Kidney (tissue), 14 donors: ENCODE data around the gene APOA5. TPM values are rescaled to one million over a fixed set of nuclear protein-coding genes. Genes with fewer than 3 reads are reported as not detected.

Experiments used
- DNase-seq, 5 donors: peaks; one replicate each; pipeline ENCODE4 v3.0.0-alpha.2; 2013 to 2020
- FAIRE-seq: peaks from 2 replicates; lab custom pipeline; 2012; peaks lifted over from hg19 to GRCh38; lab: Jason Lieb, UNC
- H3K27ac ChIP-seq, 2 donors: one replicate each; pipeline ENCODE4 v1.7.0; 2013; ENCODE audit warnings: low read depth in 2 of 2, low read length in 2 of 2, inconsistent platforms in 1 of 2
- H3K27me3 ChIP-seq: one replicate; pipeline ENCODE4 v1.7.1; 2013; ENCODE audit warnings: low read length, inconsistent platforms; ENCODE audit not compliant: control insufficient read depth, insufficient read depth
- H3K36me3 ChIP-seq, 3 donors: one replicate each; pipeline versions ENCODE4 v1.7.0 to v1.7.1; 2013; ENCODE audit warnings: low read length in 3 of 3, control low read depth in 1 of 3, inconsistent platforms in 1 of 3; ENCODE audit not compliant: insufficient read depth in 3 of 3, control insufficient read depth in 2 of 3
- H3K4me1 ChIP-seq, 3 donors: one replicate each; pipeline versions ENCODE4 v1.7.0 to v1.7.1; 2013; ENCODE audit warnings: low read length in 3 of 3, inconsistent platforms in 1 of 3, low read depth in 1 of 3; ENCODE audit not compliant: control insufficient read depth in 2 of 3, insufficient read depth in 2 of 3
- H3K4me3 ChIP-seq, 3 donors: one replicate each; pipeline versions ENCODE4 v1.7.0 to v1.8.1; 2013; ENCODE audit warnings: low read length in 3 of 3, control low read depth in 1 of 3, inconsistent platforms in 1 of 3
- H3K9ac ChIP-seq, 3 donors: one replicate each; pipeline versions ENCODE4 v1.7.0 to v1.7.1; 2013; ENCODE audit warnings: low read length in 3 of 3, control low read depth in 1 of 3, inconsistent platforms in 1 of 3
- H3K9me3 ChIP-seq, 3 donors: one replicate each; pipeline versions ENCODE4 v1.7.0 to v1.7.1; 2013; ENCODE audit warnings: low read length in 3 of 3, control low read depth in 1 of 3, inconsistent platforms in 1 of 3; ENCODE audit not compliant: control insufficient read depth in 2 of 3, insufficient read depth in 1 of 3
- CTCF ChIP-seq: IDR thresholded peaks from 3 replicates; pipeline ENCODE4 v1.5.1; 2012; ENCODE audit warnings: mild to moderate bottlenecking, moderate library complexity, borderline replicate concordance; ENCODE audit not compliant: insufficient read depth; ENCODE audit errors: extremely low read depth
- intact Hi-C: fragments of 100-400 bp; cut with DNase I; formaldehyde crosslinking; loops from one replicate; pipeline ENCODE4 v1.11.1; 2022
- polyA plus RNA-seq: library from polyadenylated mRNA; stranded (reverse); fragments of 350-450 nt; fragmentation: Illumina TruSeq; extraction: RNeasy Lipid Tissue Mini Kit (QIAGEN cat#74804); gene quantifications from one replicate; pipeline ENCODE4 v1.2.3, GENCODE V29; 2014; ENCODE audit warnings: low read depth, low replicate concordance; ENCODE audit not compliant: insufficient read depth
- total RNA-seq: library from RNA; stranded (reverse); fragmentation: NEBNext Ultra II Directional; extraction: Animal tissue kit (Norgen Biotek cat#: 25700); gene quantifications from one replicate; pipeline ENCODE4 v1.2.1, GENCODE V29; 2021
- donor health status: control.
- donor health status: control.
- donor health status: control.
- donor health status: control.
- donor health status: control.
- donor health status: DM: yes; HTN: yes; CAD: no.
- donor health status: Normal renal cell carcinoma (clear cell type).

APOA5 gene
- total and polyA plus RNA-seq, 2 donors from 2014 or later: not detected

- H3K4me1 ChIP-seq: no peaks in the 10 kb centered on the region
- H3K27me3 ChIP-seq: no peaks in the 10 kb centered on the region
- intact Hi-C loops: no loop called here
- FAIRE-seq (no peak), DNase-seq (no peak)
- H3K36me3 ChIP-seq: no peaks in the 10 kb centered on the region
- TF ChIP-seq CTCF: no peak
- no peaks in the 10 kb centered on the region for H3K9me3 ChIP-seq
- no peak overlapping the region for H3K9ac ChIP-seq
- H3K27ac ChIP-seq: no peak overlapping the region
- no peak overlapping the region for H3K4me3 ChIP-seq
Measured at GRCh38 chr11:116814502-116814901, 22.8 kb upstream of the APOA5 start.

- FAIRE-seq (no peak), DNase-seq (no peak)
Measured at GRCh38 chr11:116813781-116814471, 22.2 kb upstream of the APOA5 start.

GRCh38 chr11:116813170-116813569, 21.5 kb upstream of the APOA5 start:
- Histone ChIP-seq H3K36me3 (no peaks in the 10 kb centered on the region), H3K27me3 (no peaks in the 10 kb centered on the region), H3K9me3 (no peaks in the 10 kb centered on the region), H3K9ac (no peak overlapping the region), H3K4me3 (no peak overlapping the region), H3K4me1 (no peaks in the 10 kb centered on the region), H3K27ac (no peak overlapping the region)
- TF ChIP-seq CTCF: no peak
- intact Hi-C loops: no loop called here
- no peak for FAIRE-seq
- no peak for DNase-seq

More at GRCh38 chr11:116813781-116814471, 22.2 kb upstream of the APOA5 start:
- H3K9me3 ChIP-seq: no peaks in the 10 kb centered on the region
- H3K27me3 ChIP-seq: no peaks in the 10 kb centered on the region
- no peak overlapping the region for H3K9ac ChIP-seq
- intact Hi-C loops: no loop called here
- H3K36me3 ChIP-seq: no peaks in the 10 kb centered on the region
- H3K4me3 ChIP-seq: no peak overlapping the region
- H3K27ac ChIP-seq: no peak overlapping the region
- TF ChIP-seq CTCF: no peak
- H3K4me1 ChIP-seq: no peaks in the 10 kb centered on the region
